ENCODE results near the gene LRRC55.

The LRRC55 gene

GRCh38 chr11:57156928-57157327, 24.8 kb upstream of the LRRC55 start:
- Histone ChIP-seq H3K23ac (ENCODE audit: low read length) (no peak overlapping the region), H3K27me3 (ENCODE audit: insufficient read depth, low read length, poor library complexity) (no peaks in the 10 kb centered on the region), H3K4me2 (ENCODE audit: low read length) (no peak overlapping the region), H4K5ac (ENCODE audit: low read length) (no peak overlapping the region), H3K56ac (ENCODE audit: low read length) (peak overlapping the region; percentile 47), H2BK15ac (replicated peaks; ENCODE audit: low read depth) (no peak overlapping the region), H3K36me3 (ENCODE audit: control insufficient read depth, insufficient read depth, low read length) (no peaks in the 10 kb centered on the region), H3K79me2 (ENCODE audit: control insufficient read depth, insufficient read depth, low read length) (no peaks in the 10 kb centered on the region), H4K8ac (ENCODE audit: low read depth, low read length) (no peak overlapping the region), H3K79me1 (ENCODE audit: low read length) (no peaks in the 10 kb centered on the region), H2BK120ac (ENCODE audit: low read depth, low read length) (no peak overlapping the region), H3K18ac (ENCODE audit: low read length) (no peak overlapping the region), H3K4ac (ENCODE audit: low read depth, low read length) (no peak overlapping the region), H3K4me3 (ENCODE audit: low read length) (no peak overlapping the region), H3K9ac (ENCODE audit: low read length) (no peak overlapping the region), H2AK5ac (ENCODE audit: low read length) (no peak overlapping the region), H2BK5ac (ENCODE audit: low read length) (no peak overlapping the region), H3K4me1 (ENCODE audit: control insufficient read depth, low read depth, low read length) (peaks cover 9% of the 10 kb centered on the region), H3K27ac (ENCODE audit: low read depth, low read length) (no peak overlapping the region)
- WGBS (ENCODE audit: extremely low coverage, insufficient coverage, low lambda C conversion rate) = no CpG with 5 or more reads among the region's 4 CpGs
- DNase-seq = no peak

DNA sequence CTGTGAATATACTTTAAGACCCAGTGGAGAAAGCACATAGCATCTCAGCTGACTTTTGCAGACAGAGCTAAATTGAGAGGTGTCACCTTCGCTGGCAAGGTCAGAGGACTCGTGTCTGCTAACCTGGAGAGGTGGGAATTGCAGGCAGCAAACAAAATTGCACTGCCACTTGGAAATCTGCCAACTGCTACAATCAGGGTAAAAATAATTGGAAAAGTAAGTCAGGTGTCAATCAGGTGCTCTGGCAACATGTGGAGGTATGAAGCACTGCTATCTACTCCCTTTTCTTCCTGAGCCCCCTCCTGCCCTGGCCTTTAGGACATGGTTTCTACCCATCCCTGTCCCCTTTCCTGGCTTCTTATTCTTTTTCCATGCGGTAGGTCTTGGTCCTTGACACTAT, 24.1 kb upstream of the LRRC55 start:
- DNase-seq = no peak
- H3K4me1 ChIP-seq (ENCODE audit: control insufficient read depth, low read depth, low read length) = peaks cover 9% of the 10 kb centered on the region
- no peak overlapping the region for H3K4me3 ChIP-seq (ENCODE audit: low read length)
- H3K27ac ChIP-seq (ENCODE audit: low read depth, low read length) = no peak overlapping the region
- H3K79me1 ChIP-seq (ENCODE audit: low read length) = no peaks in the 10 kb centered on the region
- H4K5ac ChIP-seq (ENCODE audit: low read length) = no peak overlapping the region
- no peaks in the 10 kb centered on the region for H3K27me3 ChIP-seq (ENCODE audit: insufficient read depth, low read length, poor library complexity)
- no peak overlapping the region for H2BK15ac ChIP-seq (replicated peaks; ENCODE audit: low read depth)
- no peak overlapping the region for H3K56ac ChIP-seq (ENCODE audit: low read length)
- H2BK5ac ChIP-seq (ENCODE audit: low read length) = no peak overlapping the region
- no peak overlapping the region for H3K18ac ChIP-seq (ENCODE audit: low read length)
- no peak overlapping the region for H2AK5ac ChIP-seq (ENCODE audit: low read length)
- no CpG with 5 or more reads among the region's 3 CpGs for WGBS (ENCODE audit: extremely low coverage, insufficient coverage, low lambda C conversion rate)
- H3K4me2 ChIP-seq (ENCODE audit: low read length) = no peak overlapping the region
- H3K9ac ChIP-seq (ENCODE audit: low read length) = no peak overlapping the region
- H3K4ac ChIP-seq (ENCODE audit: low read depth, low read length) = no peak overlapping the region
- H4K8ac ChIP-seq (ENCODE audit: low read depth, low read length) = no peak overlapping the region
- no peak overlapping the region for H3K23ac ChIP-seq (ENCODE audit: low read length)
- no peaks in the 10 kb centered on the region for H3K36me3 ChIP-seq (ENCODE audit: control insufficient read depth, insufficient read depth, low read length)
- no peaks in the 10 kb centered on the region for H3K79me2 ChIP-seq (ENCODE audit: control insufficient read depth, insufficient read depth, low read length)
- H2BK120ac ChIP-seq (ENCODE audit: low read depth, low read length) = no peak overlapping the region

DNA sequence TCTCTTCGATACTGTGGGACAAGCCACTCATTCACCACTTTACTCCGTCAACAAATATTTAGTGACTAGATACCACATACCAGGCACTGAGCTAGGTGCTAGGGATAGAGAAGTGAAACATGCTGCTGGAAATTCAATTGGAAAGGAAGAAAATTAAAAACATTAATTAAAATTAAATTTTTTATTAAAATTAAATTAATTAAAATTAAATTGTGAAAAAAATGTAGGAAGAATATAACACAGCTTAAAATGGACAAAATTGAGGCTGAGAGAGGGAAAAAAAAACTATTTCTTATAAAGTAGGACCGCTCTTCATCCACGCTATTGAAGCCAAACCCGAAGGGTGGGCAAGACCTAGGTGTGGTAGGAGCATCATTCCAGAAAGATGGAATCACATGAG, 23.6 kb upstream of the LRRC55 start:
- H3K4me3 ChIP-seq (ENCODE audit: low read length) = no peak overlapping the region
- WGBS (ENCODE audit: extremely low coverage, insufficient coverage, low lambda C conversion rate) = no CpG with 5 or more reads among the region's 5 CpGs

DNA sequence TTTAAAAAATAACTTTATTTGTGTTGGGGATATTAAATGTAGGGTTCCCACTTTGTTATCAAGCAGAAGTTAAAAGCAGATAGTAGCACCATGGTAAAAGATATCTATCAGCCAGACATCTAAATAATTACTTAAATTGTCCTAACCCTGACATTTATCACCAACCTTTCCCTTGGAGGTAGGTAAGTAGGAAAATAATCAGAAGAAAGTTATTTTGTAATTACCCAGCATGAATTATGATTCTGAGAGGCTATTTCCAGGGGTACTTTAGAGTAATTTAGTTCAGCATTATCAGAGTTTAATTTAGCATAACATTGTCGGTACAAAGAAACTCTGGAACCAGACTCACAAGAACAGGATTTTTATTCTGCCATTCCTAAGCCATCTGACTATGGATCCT, 23.2 kb upstream of the LRRC55 start:
- no CpG with 5 or more reads among the region's 1 CpG for WGBS (ENCODE audit: extremely low coverage, insufficient coverage, low lambda C conversion rate)
- H4K8ac ChIP-seq (ENCODE audit: low read depth, low read length) = no peak overlapping the region

More for the DNA sequence above, 23.6 kb upstream of the LRRC55 start:
- Histone ChIP-seq H4K8ac (ENCODE audit: low read depth, low read length) (no peak overlapping the region), H2BK15ac (replicated peaks; ENCODE audit: low read depth) (no peak overlapping the region), H3K36me3 (ENCODE audit: control insufficient read depth, insufficient read depth, low read length) (no peaks in the 10 kb centered on the region), H3K56ac (ENCODE audit: low read length) (no peak overlapping the region), H2BK5ac (ENCODE audit: low read length) (no peak overlapping the region), H3K4me1 (ENCODE audit: control insufficient read depth, low read depth, low read length) (peaks cover 9% of the 10 kb centered on the region), H3K79me1 (ENCODE audit: low read length) (no peaks in the 10 kb centered on the region), H3K4ac (ENCODE audit: low read depth, low read length) (no peak overlapping the region), H3K27ac (ENCODE audit: low read depth, low read length) (no peak overlapping the region), H3K9ac (ENCODE audit: low read length) (no peak overlapping the region), H2BK120ac (ENCODE audit: low read depth, low read length) (no peak overlapping the region), H2AK5ac (ENCODE audit: low read length) (no peak overlapping the region), H4K5ac (ENCODE audit: low read length) (no peak overlapping the region), H3K18ac (ENCODE audit: low read length) (no peak overlapping the region), H3K4me2 (ENCODE audit: low read length) (no peak overlapping the region), H3K27me3 (ENCODE audit: insufficient read depth, low read length, poor library complexity) (no peaks in the 10 kb centered on the region), H3K23ac (ENCODE audit: low read length) (no peak overlapping the region), H3K79me2 (ENCODE audit: control insufficient read depth, insufficient read depth, low read length) (no peaks in the 10 kb centered on the region)
- DNase-seq = no peak

DNA sequence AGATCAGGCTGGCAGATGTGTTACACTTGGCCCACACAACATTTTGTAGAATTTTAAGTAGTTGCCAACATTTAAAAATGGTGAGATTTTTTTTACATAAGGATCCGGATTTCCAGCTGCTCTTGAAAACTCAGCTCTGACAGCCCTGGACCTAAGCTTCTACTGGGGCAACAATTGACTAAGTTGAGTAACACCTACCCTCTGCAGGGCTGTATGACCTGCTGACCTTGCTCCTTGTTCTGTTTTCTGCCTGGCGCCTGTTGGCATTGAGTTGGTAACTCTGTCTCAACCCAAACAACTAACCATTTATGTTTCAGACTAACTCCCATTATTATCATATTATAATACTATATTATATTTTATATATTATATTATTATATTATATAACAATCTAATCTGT, 21.1 kb upstream of the LRRC55 start:
- Histone ChIP-seq H3K36me3 (ENCODE audit: control insufficient read depth, insufficient read depth, low read length) (no peaks in the 10 kb centered on the region), H3K27ac (ENCODE audit: low read depth, low read length) (no peak overlapping the region), H3K23ac (ENCODE audit: low read length) (no peak overlapping the region), H2BK15ac (replicated peaks; ENCODE audit: low read depth) (no peak overlapping the region), H3K4me3 (ENCODE audit: low read length) (no peak overlapping the region), H3K18ac (ENCODE audit: low read length) (no peak overlapping the region), H4K8ac (ENCODE audit: low read depth, low read length) (no peak overlapping the region), H3K4me1 (ENCODE audit: control insufficient read depth, low read depth, low read length) (peaks cover 8% of the 10 kb centered on the region), H3K56ac (ENCODE audit: low read length) (no peak overlapping the region), H4K5ac (ENCODE audit: low read length) (no peak overlapping the region), H3K79me2 (ENCODE audit: control insufficient read depth, insufficient read depth, low read length) (no peaks in the 10 kb centered on the region), H3K27me3 (ENCODE audit: insufficient read depth, low read length, poor library complexity) (no peaks in the 10 kb centered on the region), H3K9ac (ENCODE audit: low read length) (no peak overlapping the region), H2AK5ac (ENCODE audit: low read length) (no peak overlapping the region), H3K4ac (ENCODE audit: low read depth, low read length) (no peak overlapping the region), H2BK5ac (ENCODE audit: low read length) (no peak overlapping the region), H3K79me1 (ENCODE audit: low read length) (no peaks in the 10 kb centered on the region), H2BK120ac (ENCODE audit: low read depth, low read length) (no peak overlapping the region), H3K4me2 (ENCODE audit: low read length) (no peak overlapping the region)
- WGBS (ENCODE audit: extremely low coverage, insufficient coverage, low lambda C conversion rate) = no CpG with 5 or more reads among the region's 2 CpGs
- DNase-seq = no peak

More for the DNA sequence above, 23.2 kb upstream of the LRRC55 start:
- Histone ChIP-seq H2AK5ac (ENCODE audit: low read length) (no peak overlapping the region), H3K27me3 (ENCODE audit: insufficient read depth, low read length, poor library complexity) (no peaks in the 10 kb centered on the region), H3K9ac (ENCODE audit: low read length) (no peak overlapping the region), H3K4me2 (ENCODE audit: low read length) (no peak overlapping the region), H2BK15ac (replicated peaks; ENCODE audit: low read depth) (no peak overlapping the region), H3K23ac (ENCODE audit: low read length) (no peak overlapping the region), H3K36me3 (ENCODE audit: control insufficient read depth, insufficient read depth, low read length) (no peaks in the 10 kb centered on the region), H3K18ac (ENCODE audit: low read length) (no peak overlapping the region), H3K79me1 (ENCODE audit: low read length) (no peaks in the 10 kb centered on the region), H3K27ac (ENCODE audit: low read depth, low read length) (no peak overlapping the region), H3K79me2 (ENCODE audit: control insufficient read depth, insufficient read depth, low read length) (no peaks in the 10 kb centered on the region), H3K4me1 (ENCODE audit: control insufficient read depth, low read depth, low read length) (peaks cover 9% of the 10 kb centered on the region), H4K5ac (ENCODE audit: low read length) (no peak overlapping the region), H3K4ac (ENCODE audit: low read depth, low read length) (no peak overlapping the region), H2BK5ac (ENCODE audit: low read length) (no peak overlapping the region), H3K56ac (ENCODE audit: low read length) (no peak overlapping the region), H3K4me3 (ENCODE audit: low read length) (no peak overlapping the region), H2BK120ac (ENCODE audit: low read depth, low read length) (no peak overlapping the region)
- DNase-seq = no peak

- Histone ChIP-seq H2AK5ac (ENCODE audit: low read length) (no peak overlapping the region), H2BK5ac (ENCODE audit: low read length) (no peak overlapping the region), H3K18ac (ENCODE audit: low read length) (no peak overlapping the region), H3K79me2 (ENCODE audit: control insufficient read depth, insufficient read depth, low read length) (no peaks in the 10 kb centered on the region), H3K4me2 (ENCODE audit: low read length) (no peak overlapping the region), H3K23ac (ENCODE audit: low read length) (no peak overlapping the region), H2BK15ac (replicated peaks; ENCODE audit: low read depth) (no peak overlapping the region), H3K4me1 (ENCODE audit: control insufficient read depth, low read depth, low read length) (peaks cover 5% of the 10 kb centered on the region), H4K8ac (ENCODE audit: low read depth, low read length) (no peak overlapping the region), H3K27me3 (ENCODE audit: insufficient read depth, low read length, poor library complexity) (no peaks in the 10 kb centered on the region), H3K27ac (ENCODE audit: low read depth, low read length) (no peak overlapping the region), H3K4me3 (ENCODE audit: low read length) (no peak overlapping the region), H3K79me1 (ENCODE audit: low read length) (no peaks in the 10 kb centered on the region), H3K56ac (ENCODE audit: low read length) (no peak overlapping the region), H2BK120ac (ENCODE audit: low read depth, low read length) (no peak overlapping the region), H3K9ac (ENCODE audit: low read length) (no peak overlapping the region), H3K4ac (ENCODE audit: low read depth, low read length) (no peak overlapping the region), H3K36me3 (ENCODE audit: control insufficient read depth, insufficient read depth, low read length) (no peaks in the 10 kb centered on the region), H4K5ac (ENCODE audit: low read length) (no peak overlapping the region)
- no CpG with 5 or more reads among the region's 5 CpGs for WGBS (ENCODE audit: extremely low coverage, insufficient coverage, low lambda C conversion rate)
- DNase-seq = no peak
Observed at GRCh38 chr11:57161351-57161750, 20.4 kb upstream of the LRRC55 start.

All from mesendoderm (in vitro differentiated cells).